KOPT-K1 (cell line): ENCODE data around the gene MICA.
A peak's percentile ranks its signal among the peaks of the same experiment; 100 is the strongest.
"Not testable (repeated sequence)": the region's sequence is repeated elsewhere in the genome, so short reads cannot be mapped to it uniquely, and the experiment has no call there.

Source experiments
- H3K27ac ChIP-seq: fragments of 200-600 bp; sonication (generic); 2 replicates; pipeline ENCODE4 v1.5.1; 2016; ENCODE audit warnings: antibody characterized with exemption, mild to moderate bottlenecking, low read depth, low read length; ENCODE audit not compliant: poor library complexity, severe bottlenecking
- H3K36me3 ChIP-seq: fragments of 200-600 bp; sonication (generic); 2 replicates; pipeline ENCODE4 v1.5.1; 2017; ENCODE audit warnings: antibody characterized with exemption, mild to moderate bottlenecking, low read length, moderate library complexity; ENCODE audit not compliant: insufficient read depth
- H3K9me3 ChIP-seq: fragments of 200-600 bp; sonication (generic); 2 replicates; pipeline ENCODE4 v1.5.1; 2017; ENCODE audit warnings: antibody characterized with exemption, low read length, mild to moderate bottlenecking; ENCODE audit not compliant: insufficient read depth, poor library complexity, severe bottlenecking

Gene MICA

DNA sequence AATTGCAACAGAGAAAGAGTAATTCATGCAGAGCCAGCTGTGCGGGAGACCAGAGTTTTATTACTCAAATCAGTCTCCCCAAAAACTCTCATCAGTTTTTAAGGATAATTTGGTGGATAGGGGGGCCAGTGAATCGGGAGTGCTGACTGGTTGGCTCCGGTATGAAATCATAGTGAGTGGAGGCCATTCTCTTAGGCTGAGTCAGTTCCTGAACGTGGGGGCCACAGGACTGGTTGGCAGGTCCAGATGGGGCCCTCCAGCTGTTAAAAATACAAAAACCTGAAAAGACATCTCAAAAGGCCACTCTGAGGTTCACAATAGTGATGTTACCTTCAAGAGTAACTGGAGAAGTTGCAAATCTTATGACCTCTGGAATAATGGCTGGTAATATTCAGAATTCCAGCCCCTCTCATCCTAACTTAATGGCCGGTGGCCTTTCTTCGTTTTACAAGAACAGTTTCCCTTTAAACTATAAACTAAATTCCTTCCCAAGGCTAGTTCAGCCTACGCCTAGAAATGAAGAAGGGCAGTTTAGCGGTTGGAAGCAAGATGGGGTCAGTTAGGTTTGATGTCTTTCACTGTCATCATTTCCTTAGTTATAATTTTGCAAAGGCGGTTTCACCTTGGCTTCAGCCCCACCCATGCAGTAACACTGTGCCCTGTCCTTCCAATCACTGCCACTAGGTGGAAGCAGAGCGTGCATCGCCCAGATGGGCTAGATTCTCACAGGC, 6.8 kb upstream of the MICA start:
- Histone ChIP-seq H3K36me3 (no peaks in the 10 kb centered on the region; the same call in 1 of the 2 replicates), H3K27ac (no peak overlapping the region), H3K9me3 (no peaks in the 10 kb centered on the region)

DNA sequence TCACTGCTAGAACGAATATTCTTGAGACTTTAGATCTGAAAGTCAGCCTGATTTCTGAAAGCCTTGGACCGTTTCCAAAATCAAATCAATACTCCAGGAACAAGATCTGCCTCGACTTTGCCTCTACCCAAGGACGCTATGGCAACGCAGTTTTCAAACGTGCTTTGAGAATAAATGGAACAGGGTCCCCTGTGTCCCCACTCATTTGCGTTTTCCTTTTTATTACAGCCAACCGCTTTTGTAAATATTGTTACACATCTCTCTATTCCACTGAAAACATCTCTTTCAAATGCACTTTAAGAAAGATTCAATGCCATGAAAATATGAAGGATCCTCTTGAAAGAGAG, 6.3 kb upstream of the MICA start:
- not testable (repeated sequence) for H3K27ac ChIP-seq, H3K36me3 ChIP-seq, H3K9me3 ChIP-seq

DNA sequence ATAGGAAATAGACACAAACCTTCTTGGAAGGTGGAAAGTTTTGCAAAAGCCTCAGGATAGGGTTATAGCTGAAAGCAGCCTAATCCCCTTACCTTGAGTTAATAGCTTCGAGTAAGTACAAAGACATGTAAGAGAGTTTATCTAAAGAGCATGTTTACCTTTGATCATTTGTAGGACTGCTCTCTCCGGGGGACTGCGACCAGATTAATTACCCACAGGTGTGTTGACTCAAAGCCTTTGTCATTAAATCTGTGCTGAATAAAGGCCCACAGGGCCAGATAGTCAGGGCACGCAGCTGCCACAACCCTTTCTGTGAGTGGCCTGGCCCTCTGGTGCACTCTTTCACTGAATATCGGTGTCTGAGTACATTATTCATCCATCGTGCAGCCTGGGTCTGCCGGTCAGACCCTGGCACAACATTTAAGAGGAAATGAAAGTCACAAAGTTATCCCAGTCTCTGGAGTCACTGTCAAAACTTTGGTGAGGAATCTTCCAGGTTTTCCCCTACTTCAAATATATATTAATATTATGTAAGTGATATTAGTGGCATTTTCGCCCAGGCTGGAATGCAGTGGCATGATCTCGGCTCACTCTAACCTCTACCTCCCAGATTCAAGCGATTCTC, 5.4 kb upstream of the MICA start:
- no peak overlapping the region for H3K27ac ChIP-seq
- no peaks in the 10 kb centered on the region; the same call in 1 of the 2 replicates for H3K36me3 ChIP-seq
- H3K9me3 ChIP-seq = no peaks in the 10 kb centered on the region

DNA sequence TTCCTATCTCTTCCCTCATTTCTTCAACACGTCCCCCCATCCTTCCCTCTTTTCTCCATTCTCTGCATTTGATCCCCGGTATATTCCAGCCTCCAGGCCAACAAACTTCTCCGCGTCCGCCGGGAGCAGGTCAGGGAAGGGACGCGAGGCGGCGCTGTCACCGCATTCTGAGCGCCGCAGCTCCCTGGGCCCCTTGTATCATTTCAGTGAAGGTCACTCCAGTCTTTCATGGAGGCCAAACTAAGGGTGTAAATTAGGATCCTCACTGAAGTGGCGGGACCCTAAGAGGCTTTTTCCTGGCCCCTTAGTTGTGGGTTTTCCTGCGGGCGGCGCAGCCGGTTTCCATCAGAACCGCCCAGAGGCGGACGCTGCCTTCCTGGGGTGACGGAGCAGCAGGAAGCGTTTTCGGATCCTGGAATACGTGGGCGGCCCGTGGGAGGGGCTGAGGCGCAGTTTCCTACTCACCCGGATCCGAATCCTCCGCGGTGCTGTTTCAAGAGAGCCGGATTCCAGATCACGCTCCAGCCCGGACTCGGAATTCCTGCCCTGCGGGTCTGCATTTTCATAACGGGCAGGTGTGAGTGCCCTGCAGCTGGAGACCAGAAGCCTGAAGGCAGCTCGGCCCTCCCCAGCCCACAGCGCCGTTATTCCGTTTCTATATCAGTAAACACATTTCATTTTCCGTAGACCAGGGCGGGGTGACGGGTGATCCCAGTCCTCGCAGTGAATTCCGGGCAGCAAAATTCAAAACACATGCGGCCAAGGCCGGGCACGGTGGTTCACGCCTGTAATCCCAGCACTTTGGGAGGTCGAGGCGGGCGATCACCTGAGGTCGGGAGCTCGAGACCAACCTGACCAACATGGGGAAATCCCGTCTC, 3.6 kb upstream of the MICA start:
- no peaks in the 10 kb centered on the region for H3K36me3 ChIP-seq
- H3K9me3 ChIP-seq = no peaks in the 10 kb centered on the region
- H3K27ac ChIP-seq = peak overlapping the region; percentile 70

DNA sequence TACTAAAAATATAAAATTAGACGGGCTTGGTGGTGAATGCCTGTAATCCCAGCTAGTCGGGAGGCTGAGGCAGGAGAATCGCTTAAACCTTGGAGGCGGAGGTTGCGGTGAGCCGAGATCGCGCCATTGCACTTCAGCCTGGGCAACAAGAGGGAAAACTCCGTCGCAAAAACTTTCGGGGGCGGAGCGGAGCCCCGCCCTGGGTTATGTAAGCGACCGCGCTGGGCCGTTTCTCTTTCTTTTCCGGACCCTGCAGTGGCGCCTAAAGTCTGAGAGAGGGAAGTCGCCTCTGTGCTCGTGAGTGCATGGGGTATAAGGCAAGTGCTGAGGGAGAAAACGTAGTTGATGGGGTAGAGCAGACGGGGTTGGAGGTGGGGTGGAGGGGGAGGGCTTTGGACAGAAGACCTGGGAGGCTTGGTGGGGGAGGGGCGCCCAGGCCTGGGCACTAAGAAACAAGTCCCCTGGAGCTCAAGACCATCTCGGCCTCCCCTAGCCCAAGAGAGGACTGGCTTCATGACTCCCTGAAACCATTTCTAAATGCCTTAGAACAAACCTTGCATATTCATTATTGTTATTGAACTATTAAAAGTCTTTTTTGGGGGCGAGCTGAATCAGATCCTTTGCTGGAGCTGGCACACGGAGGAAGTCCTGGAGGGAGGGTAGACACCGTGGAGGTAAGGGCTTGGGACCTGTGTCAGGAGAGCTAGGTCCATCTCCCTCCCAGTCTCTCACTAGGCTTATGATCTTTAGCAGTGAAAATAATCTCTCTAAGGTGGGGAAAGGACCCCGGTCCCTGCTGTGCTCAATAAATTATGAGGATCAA, 2.7 kb upstream of the MICA start:
- H3K36me3 ChIP-seq = no peaks in the 10 kb centered on the region
- H3K9me3 ChIP-seq = no peaks in the 10 kb centered on the region
- peak overlapping the region; percentile 70 for H3K27ac ChIP-seq

DNA sequence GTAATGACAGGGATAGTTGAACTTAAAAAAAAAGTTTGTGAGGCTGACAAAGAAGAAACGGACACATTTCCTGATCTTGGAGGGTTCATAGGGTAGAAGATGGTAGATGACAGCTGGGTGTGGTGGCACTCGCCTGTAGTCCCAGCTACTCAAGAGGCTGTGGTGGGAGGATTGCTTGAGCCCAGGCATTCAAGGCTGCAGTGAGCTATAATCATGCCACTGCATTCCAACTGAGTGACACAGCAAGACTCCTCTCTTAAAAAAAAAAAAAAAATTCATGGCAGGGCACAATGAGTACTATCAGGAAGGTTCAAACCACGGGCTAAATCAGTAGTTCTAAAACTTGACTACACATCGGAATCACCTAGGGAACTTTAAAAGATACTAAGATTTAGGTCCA, 2.0 kb upstream of the MICA start:
- peak overlapping the region; percentile 70 for H3K27ac ChIP-seq
- H3K36me3 ChIP-seq = no peaks in the 10 kb centered on the region
- H3K9me3 ChIP-seq = no peaks in the 10 kb centered on the region

DNA sequence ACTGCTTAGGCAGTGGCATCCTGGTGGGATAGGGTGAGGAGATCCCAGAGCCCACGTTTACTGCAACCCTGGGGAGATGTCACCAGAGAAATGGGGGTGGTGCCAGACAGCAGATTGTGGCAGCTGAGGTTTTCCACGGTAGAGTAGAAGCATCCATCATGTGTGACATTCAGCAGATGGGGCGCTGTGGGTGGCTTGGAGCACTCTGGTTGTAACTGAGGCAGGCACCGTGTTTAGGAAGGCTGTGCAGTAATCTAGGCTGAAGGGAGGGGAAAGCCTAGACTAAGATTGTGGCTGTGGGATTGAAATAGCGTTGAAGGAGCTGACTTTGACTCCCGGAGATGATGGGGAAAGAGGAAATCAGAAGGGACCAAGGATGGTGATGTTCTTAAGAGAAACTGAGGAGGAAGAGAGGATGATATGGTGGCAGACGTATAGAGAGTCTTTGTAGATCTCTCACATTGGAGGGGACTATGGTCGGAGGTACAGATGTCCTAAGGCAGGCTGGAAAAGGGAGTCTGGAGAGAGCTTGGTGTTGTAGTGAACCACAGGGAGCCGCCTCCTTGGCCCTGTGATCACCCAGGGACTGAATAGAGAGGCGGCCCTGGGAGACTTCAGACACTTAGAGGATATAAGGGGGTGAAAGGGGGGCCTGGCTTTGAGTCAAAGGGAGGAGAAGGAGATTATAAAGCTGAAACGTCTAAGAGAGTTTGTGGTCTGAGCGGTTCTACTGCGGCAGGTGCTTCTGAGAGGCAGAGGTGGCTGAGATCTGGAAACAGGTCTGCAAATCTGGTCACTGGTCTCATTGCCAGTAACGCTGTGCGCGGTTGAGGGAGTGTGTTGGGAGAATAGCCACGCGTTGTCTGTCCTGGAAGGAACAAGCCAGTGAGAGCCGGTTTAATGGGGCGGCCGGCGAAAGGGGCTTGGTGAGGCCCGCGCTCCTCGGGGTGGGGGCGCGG, 792 bp upstream of the MICA start:
- Histone ChIP-seq H3K27ac (peak overlapping the region; percentile 37), H3K36me3 (no peaks in the 10 kb centered on the region), H3K9me3 (no peaks in the 10 kb centered on the region)

DNA sequence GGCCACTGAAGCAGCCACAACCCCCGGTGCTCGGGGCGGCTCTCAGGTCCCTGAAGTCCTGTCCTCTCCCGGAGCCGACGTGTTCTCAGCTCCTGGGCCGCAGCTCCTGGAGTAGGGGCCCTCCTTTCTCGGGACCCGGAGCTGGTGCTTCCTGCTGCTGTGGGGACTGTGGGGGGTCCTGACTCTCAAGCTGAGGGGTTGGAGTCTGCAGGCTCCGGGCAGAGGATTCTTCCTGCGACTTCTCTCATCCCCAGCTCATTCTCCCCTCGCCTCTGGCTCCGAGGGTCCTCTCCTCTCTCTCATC, 618 bp downstream of the MICA start:
- not testable (repeated sequence) for H3K9me3 ChIP-seq, H3K36me3 ChIP-seq, H3K27ac ChIP-seq

DNA sequence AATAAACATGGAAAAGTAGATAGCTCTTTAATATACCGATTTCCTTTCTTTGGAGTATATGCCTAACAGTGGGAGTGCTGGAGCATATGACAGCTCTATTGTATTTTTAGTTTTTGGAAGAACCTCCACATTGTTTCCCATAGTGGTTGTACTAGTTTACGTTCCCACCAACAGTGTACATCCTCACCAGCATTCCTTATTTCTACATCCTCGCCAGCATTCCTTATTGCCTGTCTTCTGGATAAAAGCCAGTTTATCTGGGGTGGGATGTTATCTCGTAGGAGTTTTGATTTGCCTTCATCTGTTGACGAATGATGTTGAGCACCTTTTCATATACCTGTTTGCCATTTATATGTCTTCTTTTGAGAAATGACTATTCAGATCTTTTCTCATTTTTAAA, 2.6 kb downstream of the MICA start:
- Histone ChIP-seq H3K36me3 (peaks cover 11% of the 10 kb centered on the region), H3K27ac (no peak overlapping the region), H3K9me3 (no peaks in the 10 kb centered on the region)

DNA sequence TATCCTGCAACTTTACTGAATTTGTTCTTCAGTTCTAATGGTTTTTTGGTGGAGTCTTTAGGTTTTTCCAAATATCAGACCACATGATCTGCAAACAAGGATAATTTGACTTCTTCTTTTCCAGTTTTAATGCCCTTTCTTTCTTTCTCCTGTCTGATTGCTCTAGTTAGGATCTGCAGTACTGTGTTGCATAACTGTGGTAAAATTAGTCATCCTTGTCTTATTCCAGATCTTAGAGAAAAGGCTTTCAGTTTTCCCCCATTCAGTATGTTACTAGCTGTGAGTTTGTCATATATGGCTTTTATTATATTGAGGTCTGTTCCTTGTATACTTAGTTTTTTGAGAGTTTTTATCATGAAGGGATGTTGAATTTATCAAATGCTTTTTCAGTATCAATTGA, 4.3 kb downstream of the MICA start:
- Histone ChIP-seq H3K27ac (no peak overlapping the region), H3K36me3 (peaks cover 28% of the 10 kb centered on the region), H3K9me3 (no peaks in the 10 kb centered on the region)

DNA sequence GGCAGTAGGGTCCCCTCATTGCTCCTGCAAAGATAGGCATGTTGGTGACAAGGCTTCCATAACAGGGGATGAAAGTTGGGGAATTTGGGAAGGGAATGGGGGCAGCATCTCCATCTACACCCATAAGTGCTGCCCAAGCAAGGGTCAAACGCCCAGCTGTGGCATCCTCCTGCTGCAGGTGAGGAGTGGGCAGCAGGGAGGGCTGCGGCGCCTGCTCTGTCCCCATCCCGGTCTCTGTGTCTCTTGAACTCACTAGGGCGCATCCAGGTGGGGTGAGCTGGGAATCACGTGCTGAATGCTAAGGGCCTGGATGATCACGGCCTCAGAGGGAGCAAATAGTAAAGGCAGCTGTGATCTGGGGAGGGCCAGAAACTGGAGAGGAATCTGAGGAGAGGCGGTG, 9.1 kb downstream of the MICA start:
- Histone ChIP-seq H3K9me3 (no peaks in the 10 kb centered on the region), H3K27ac (no peak overlapping the region), H3K36me3 (peaks cover 69% of the 10 kb centered on the region)

DNA sequence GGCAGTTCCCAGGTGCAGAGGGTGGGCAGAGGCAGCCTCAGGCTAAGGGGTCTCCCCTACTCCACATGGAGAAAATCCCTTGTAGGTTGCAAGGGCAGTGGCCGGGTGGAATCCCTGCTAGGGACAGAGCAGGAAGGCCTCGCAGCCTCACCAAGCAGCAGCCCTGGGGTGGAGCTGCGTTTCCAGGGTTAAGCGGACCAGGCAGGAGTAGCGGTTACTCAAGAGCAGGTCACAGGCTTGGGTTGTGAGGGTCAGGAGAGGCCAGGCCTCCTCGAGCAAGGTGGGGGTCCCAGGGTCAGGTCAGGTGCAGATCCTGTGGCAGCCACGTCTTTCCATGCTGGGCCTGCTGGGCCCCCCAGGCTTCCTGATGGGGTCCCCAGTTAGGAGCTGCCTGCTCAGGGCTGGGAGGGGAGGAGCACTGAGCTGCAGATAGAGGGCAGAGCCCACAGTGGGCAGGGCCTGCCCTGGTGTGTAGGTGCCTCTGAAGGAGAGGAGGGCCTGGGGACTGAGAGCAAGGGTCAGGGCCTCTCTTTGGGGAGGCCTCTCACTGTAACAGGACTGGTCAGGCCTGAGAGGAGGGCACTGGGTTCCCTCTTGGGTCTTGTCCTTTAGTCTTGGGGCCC, 10.9 kb downstream of the MICA start:
- H3K36me3 ChIP-seq = peaks cover 69% of the 10 kb centered on the region
- H3K9me3 ChIP-seq, H3K27ac ChIP-seq: not testable (repeated sequence)

DNA sequence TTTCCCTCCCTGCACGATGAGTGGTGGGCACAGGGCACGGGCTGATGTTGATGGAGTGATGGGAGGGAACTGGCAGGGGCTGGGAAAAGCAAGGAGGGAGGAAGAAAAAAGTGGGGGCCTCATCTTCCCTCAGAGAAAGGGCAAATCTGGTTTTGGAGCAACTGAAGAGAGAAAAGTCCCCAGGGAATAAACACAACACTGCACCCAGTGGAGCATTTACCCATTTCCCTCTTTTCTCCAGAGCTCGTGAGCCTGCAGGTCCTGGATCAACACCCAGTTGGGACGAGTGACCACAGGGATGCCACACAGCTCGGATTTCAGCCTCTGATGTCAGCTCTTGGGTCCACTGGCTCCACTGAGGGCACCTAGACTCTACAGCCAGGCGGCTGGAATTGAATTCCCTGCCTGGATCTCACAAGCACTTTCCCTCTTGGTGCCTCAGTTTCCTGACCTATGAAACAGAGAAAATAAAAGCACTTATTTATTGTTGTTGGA, 11.4 kb downstream of the MICA start:
- Histone ChIP-seq H3K9me3 (no peaks in the 10 kb centered on the region), H3K36me3 (peaks cover 69% of the 10 kb centered on the region), H3K27ac (no peak overlapping the region)
